IgD-negative memory B cell (primary cell): ENCODE results near the gene HOOK2. TPM values are rescaled to one million over a fixed set of nuclear protein-coding genes. Genes with fewer than 3 reads are reported as not detected.
"Not testable (repeated sequence)": the region's sequence is repeated elsewhere in the genome, so short reads cannot be mapped to it uniquely, and the experiment has no call there.

ENCODE experiments used
- H3K27ac Mint-ChIP-seq, 3 donors: one replicate each; pipeline ENCODE4 v1.8.0; 2020 to 2022; ENCODE audit warnings: mild to moderate bottlenecking in 3 of 3, mixed read lengths in 3 of 3, moderate library complexity in 1 of 3
- H3K27me3 Mint-ChIP-seq: one replicate; pipeline ENCODE4 v1.8.0; 2021; ENCODE audit warnings: mixed read lengths
- H3K36me3 Mint-ChIP-seq: one replicate; pipeline ENCODE4 v1.8.0; 2020; ENCODE audit warnings: mild to moderate bottlenecking, mixed read lengths
- H3K4me1 Mint-ChIP-seq, 3 donors: one replicate each; pipeline ENCODE4 v1.8.0; 2020 to 2022; ENCODE audit warnings: mixed read lengths in 3 of 3, mild to moderate bottlenecking in 1 of 3
- H3K4me3 Mint-ChIP-seq, 4 donors: one replicate each; pipeline ENCODE4 v1.8.0; 2020 to 2022; ENCODE audit warnings: mild to moderate bottlenecking in 4 of 4, mixed read lengths in 4 of 4, moderate library complexity in 3 of 4
- H3K9me3 Mint-ChIP-seq, 3 donors: one replicate each; pipeline ENCODE4 v1.8.0; 2020 to 2021; ENCODE audit warnings: mixed read lengths in 3 of 3, mild to moderate bottlenecking in 1 of 3
- polyA plus RNA-seq: library from polyadenylated mRNA; unstranded; fragments of 300-500 nt; fragmentation: Illumina TruSeq; gene quantifications from one replicate; pipeline ENCODE4 v1.2.3, GENCODE V29; 2021

Gene HOOK2
- polyA plus RNA-seq, 1 donor from 2014 or later, result 6.6 TPM

DNA sequence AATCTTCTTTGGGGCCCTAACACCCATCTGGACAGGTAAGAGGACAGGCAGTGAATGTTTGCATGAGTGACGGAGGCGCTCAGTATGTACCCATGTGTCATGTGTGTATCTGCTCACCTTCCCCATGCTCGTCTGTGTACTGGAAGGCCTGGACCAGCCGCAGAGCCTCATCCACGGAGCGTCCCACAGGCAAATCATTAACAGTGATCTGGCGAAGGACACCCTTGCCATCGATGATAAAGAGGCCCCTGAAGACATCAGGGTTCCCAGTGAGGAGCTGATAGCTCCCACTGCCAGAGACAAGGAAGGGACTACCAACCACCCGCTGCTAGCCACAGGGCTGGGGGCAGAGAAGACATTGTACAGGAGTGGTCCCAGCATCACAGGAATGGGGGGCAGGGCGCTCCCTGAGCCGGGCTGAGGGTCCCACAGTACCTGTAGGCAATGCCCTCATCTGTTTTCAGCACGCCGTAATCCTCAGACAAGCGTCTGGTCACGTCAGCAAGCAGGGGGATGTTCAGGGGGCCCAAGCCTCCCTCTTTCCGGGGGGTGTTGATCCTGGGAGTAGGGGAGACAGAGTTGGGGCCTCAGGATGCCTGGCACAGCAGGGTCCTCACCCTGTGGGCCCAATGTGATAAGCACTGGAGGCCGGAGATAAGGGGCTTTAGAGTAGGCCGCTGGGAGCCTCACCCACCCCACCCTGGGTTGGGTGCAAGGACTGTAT, 24.6 kb upstream of the HOOK2 start:
- Mint-ChIP-seq H3K36me3 (peaks cover 3% of the 10 kb centered on the region), H3K4me1 (peaks cover 13 to 22% (median 20%) of the 10 kb centered on the region in 3 donors), H3K4me3 (peak overlapping the region in 2 of 4 donors; percentile 41 to 79), H3K9me3 (no peaks in the 10 kb centered on the region), H3K27ac (peak overlapping the region in 2 of 3 donors; percentile 23 to 76), H3K27me3 (no peaks in the 10 kb centered on the region)

DNA sequence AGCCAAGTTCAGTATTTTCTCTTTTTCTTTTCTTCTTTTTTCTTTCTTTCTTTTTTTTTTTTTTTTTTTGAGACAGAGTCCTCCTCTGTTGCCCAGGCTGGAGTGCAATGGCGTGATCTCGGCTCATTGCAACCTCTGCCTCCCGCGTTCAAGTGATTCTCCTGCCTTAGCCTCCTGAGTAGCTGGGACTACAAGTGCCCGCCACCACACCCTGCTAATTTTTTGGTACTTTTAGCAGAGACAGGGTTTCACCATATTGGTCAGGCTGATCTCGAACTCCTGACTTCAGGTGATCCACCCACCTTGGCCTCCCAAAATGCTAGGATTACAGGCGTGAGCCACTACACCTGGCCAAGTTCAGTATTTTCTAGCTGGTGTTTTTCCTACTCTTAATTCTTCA, 22.3 kb upstream of the HOOK2 start:
- Mint-ChIP-seq H3K4me1 (peaks cover 20 to 30% (median 26%) of the 10 kb centered on the region in 3 donors), H3K27ac (peak overlapping the region in 1 of 3 donors; percentile 56)
- not testable (repeated sequence) for H3K4me3 Mint-ChIP-seq, H3K9me3 Mint-ChIP-seq, H3K36me3 Mint-ChIP-seq, H3K27me3 Mint-ChIP-seq

DNA sequence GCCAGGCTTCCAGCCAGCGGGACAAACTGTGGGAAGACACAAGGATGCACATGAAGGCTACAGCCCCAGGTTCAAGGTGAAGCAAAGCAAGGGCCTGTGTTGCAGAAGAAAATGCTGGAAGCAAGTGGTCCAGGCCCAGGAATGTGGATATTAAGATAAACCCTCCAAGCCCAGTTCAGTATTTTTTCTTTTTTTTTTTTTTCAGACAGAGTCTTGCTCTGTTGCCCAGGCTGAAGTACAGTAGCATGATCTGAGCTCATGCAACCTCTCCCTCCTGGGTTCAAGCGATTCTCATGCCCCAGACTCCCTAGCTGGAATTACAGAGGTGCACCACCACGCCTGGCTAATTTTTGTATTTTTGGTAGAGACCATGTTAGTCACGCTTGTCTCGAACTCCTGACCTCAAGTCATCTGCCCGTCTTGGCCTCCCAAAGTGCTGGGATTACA, 21.8 kb upstream of the HOOK2 start:
- Mint-ChIP-seq H3K27me3 (no peaks in the 10 kb centered on the region), H3K4me3 (peak overlapping the region in 1 of 4 donors; percentile 17), H3K36me3 (peaks cover 1% of the 10 kb centered on the region), H3K4me1 (peaks cover 20 to 26% (median 22%) of the 10 kb centered on the region in 3 donors), H3K9me3 (peaks cover 0 to 2% (median 0%) of the 10 kb centered on the region in 3 donors), H3K27ac (peak overlapping the region in 1 of 3 donors; percentile 98)

DNA sequence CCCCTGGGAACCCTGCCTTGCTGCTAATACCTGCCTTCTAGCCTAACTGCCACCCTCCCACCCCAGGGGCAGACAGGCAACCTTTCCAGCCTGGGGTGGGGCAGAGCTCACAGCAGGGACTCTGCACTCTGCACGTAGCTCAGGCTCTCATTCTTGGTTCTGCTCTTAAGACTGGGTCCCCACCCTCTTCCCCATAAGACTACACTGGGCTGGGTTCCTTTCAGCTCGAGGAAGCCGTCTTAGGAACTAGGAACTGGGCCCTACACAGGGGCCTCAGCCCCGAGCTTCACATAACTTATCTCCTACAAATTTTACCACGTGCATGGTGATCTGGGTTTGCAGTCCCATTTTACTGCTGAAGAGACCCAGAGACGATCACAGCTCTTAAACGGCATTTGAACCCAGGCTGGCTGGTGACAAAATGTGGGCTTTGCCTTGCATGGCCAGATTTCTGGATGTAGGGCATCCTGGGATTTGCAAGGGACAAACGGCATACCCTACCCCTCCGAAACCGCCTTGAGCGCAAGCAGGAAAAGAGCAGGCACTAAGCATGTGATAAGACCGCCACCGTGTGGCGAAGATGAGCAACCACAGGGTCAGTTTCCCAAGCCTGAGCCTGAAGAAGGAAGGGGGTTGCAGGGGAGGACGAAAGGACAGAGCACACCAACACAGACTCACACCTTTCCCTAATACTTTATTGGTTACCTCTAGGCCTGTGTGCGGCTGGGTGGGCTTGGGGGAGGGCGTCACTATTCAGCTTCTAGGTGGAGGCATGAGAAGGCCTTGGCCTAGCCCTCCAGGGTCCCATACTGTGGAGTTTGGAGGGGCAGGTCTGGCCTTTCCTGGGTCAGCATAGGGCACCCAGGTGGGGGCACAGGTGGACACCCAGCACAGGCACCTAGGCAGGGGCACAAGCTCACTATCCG, 21.1 kb upstream of the HOOK2 start:
- peaks cover 0 to 2% (median 0%) of the 10 kb centered on the region in 3 donors for H3K9me3 Mint-ChIP-seq
- H3K4me3 Mint-ChIP-seq, result peak overlapping the region; percentile 78 to 93 (median 87)
- H3K36me3 Mint-ChIP-seq, result peaks cover 1% of the 10 kb centered on the region
- no peaks in the 10 kb centered on the region for H3K27me3 Mint-ChIP-seq
- peak overlapping the region; percentile 93 to 100 (median 98) for H3K27ac Mint-ChIP-seq
- peaks cover 20 to 25% (median 22%) of the 10 kb centered on the region in 3 donors for H3K4me1 Mint-ChIP-seq

DNA sequence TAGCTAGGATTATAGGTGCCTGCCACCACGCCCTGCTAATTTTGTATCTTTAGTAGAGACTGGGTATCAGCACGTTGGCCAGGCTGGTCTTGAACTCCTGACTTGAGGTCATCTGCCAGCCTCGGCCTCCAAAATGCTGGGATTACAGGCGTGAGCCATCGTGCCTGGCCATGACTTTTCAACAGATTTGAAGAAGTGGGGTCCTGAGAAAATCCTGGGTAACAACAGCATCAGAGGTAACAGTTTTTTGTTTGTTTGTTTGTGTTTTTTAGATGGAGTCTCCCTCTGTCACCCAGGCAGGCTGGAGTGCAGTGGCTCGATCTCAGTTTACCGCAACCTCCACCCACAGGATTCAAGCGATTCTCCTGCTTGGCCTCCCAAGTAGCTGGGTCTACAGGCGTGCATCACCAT, 19.6 kb upstream of the HOOK2 start:
- H3K27me3 Mint-ChIP-seq, result no peaks in the 10 kb centered on the region
- peak overlapping the region in 2 of 3 donors; percentile 99 to 100 for H3K27ac Mint-ChIP-seq
- H3K36me3 Mint-ChIP-seq, result peaks cover 1% of the 10 kb centered on the region
- peaks cover 14 to 20% (median 19%) of the 10 kb centered on the region in 3 donors for H3K4me1 Mint-ChIP-seq
- H3K9me3 Mint-ChIP-seq, result peaks cover 0 to 2% (median 0%) of the 10 kb centered on the region in 3 donors
- peak overlapping the region in 3 of 4 donors; percentile 93 to 94 (median 93) for H3K4me3 Mint-ChIP-seq

DNA sequence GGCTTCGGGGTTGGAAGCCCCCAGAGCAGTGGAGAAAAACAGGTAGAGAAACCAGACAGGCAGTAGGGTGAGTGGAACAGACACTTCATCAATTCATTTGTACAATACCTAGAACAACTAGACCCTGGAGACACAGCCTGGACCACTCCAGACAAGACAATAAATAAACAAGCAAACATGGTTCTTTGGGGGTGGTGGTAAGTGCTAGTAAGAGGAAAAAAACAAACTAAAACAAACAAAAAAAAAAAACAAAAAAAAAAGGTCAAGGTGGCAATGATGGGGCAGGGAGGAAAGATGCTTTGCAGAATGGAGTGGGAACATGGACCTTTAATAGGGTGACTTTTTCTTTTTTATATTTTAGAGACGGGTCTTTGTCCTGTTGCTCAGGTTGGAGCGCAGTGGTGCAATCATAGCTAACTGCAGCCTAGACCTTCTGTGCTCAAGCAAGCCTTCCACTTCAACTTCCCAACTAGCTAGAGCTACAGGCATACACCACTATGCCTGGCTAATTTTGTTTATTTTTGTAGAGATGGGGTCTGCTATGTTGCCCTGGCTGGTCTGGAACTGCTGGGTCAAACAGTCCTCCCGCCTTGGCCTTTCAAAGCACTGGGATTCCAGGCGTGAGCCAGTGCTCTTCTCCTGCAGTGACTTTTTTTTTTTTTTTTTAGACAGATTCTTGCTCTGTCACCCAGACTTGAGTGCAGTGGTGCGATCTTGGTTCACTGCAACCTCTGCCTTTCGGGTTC, 19.0 kb upstream of the HOOK2 start:
- Mint-ChIP-seq H3K27ac (peak overlapping the region in 2 of 3 donors; percentile 99 to 100), H3K9me3 (peaks cover 0 to 2% (median 0%) of the 10 kb centered on the region in 3 donors), H3K4me3 (peak overlapping the region; percentile 80 to 94 (median 93)), H3K4me1 (peaks cover 14 to 20% (median 19%) of the 10 kb centered on the region in 3 donors), H3K27me3 (no peaks in the 10 kb centered on the region), H3K36me3 (peaks cover 1% of the 10 kb centered on the region)

DNA sequence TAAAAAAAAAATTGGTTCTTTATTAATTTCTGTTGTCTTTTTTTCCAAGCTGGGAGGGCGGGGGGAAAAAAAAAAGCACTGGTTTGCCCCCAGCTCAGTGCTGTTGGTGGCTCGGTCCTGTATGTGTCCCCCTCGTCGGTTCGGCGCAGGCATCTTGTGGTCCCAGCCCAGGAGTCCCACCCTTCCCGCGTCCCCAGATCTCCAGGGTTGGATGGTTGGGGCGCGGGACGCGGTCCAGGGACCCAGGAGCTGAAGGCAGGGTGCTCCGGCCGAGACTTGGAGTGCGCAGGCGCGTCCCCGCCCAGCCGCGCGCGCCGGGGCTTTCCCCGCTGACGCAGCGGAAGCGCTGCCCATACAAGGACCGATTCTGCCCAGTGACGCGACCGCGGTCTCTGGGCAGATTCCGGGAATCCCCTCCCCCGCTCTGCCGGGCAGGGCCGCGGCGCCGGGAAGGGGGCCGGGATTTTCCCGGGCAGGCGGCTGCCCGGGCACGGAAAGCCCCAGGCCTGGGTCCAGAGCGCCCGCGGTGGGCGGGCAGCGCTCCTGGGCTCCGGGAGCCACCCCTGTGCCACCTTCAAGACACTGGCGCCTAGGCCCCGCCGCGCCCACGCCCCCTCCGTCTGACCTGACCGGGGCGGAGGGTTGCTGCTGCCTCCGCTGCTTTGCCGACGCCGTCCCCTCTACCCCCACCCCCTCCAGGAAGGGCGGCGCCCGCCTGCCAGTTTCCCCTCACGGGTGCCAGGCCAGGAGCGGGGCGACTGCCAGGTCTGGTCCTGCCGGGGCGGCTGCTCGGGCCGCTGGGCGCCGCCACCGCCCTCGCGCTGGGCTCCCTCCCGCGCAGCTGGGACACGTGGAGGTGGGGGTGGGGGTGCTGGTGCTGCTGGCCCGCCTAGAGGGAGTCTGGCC, 18.2 kb upstream of the HOOK2 start:
- peaks cover 19 to 25% (median 25%) of the 10 kb centered on the region in 3 donors for H3K4me1 Mint-ChIP-seq
- peak overlapping the region; percentile 92 to 99 (median 95) for H3K4me3 Mint-ChIP-seq
- H3K36me3 Mint-ChIP-seq, result peaks cover 1% of the 10 kb centered on the region
- peak overlapping the region in 2 of 3 donors; percentile 99 to 100 for H3K27ac Mint-ChIP-seq
- H3K9me3 Mint-ChIP-seq, result peaks cover 0 to 2% (median 0%) of the 10 kb centered on the region in 3 donors
- no peaks in the 10 kb centered on the region for H3K27me3 Mint-ChIP-seq

DNA sequence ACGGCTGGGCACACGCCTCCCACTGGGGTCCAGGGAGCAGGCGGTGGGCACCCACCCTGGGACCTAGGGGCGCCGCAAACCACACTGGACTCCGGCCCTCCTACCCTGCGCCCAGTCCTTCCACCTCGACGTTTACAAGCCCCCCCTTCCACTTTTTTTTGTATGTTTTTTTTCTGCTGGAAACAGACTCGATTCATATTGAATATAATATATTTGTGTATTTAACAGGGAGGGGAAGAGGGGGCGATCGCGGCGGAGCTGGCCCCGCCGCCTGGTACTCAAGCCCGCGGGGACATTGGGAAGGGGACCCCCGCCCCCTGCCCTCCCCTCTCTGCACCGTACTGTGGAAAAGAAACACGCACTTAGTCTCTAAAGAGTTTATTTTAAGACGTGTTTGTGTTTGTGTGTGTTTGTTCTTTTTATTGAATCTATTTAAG, 17.5 kb upstream of the HOOK2 start:
- Mint-ChIP-seq H3K36me3 (peaks cover 1% of the 10 kb centered on the region), H3K4me3 (peak overlapping the region; percentile 92 to 99 (median 95)), H3K9me3 (peaks cover 0 to 2% (median 0%) of the 10 kb centered on the region in 3 donors), H3K4me1 (peaks cover 19 to 30% (median 27%) of the 10 kb centered on the region in 3 donors), H3K27me3 (no peaks in the 10 kb centered on the region), H3K27ac (peak overlapping the region in 2 of 3 donors; percentile 99 to 100)

DNA sequence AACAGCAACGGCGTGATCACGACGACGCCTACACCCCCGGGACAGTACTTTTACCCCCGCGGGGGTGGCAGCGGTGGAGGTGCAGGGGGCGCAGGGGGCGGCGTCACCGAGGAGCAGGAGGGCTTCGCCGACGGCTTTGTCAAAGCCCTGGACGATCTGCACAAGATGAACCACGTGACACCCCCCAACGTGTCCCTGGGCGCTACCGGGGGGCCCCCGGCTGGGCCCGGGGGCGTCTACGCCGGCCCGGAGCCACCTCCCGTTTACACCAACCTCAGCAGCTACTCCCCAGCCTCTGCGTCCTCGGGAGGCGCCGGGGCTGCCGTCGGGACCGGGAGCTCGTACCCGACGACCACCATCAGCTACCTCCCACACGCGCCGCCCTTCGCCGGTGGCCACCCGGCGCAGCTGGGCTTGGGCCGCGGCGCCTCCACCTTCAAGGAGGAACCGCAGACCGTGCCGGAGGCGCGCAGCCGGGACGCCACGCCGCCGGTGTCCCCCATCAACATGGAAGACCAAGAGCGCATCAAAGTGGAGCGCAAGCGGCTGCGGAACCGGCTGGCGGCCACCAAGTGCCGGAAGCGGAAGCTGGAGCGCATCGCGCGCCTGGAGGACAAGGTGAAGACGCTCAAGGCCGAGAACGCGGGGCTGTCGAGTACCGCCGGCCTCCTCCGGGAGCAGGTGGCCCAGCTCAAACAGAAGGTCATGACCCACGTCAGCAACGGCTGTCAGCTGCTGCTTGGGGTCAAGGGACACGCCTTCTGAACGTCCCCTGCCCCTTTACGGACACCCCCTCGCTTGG, 16.9 kb upstream of the HOOK2 start:
- Mint-ChIP-seq H3K27me3 (no peaks in the 10 kb centered on the region), H3K4me1 (peaks cover 19 to 30% (median 27%) of the 10 kb centered on the region in 3 donors), H3K27ac (peak overlapping the region in 2 of 3 donors; percentile 99 to 100), H3K36me3 (peaks cover 1% of the 10 kb centered on the region), H3K9me3 (peaks cover 0 to 2% (median 0%) of the 10 kb centered on the region in 3 donors), H3K4me3 (peak overlapping the region; percentile 92 to 99 (median 95))

DNA sequence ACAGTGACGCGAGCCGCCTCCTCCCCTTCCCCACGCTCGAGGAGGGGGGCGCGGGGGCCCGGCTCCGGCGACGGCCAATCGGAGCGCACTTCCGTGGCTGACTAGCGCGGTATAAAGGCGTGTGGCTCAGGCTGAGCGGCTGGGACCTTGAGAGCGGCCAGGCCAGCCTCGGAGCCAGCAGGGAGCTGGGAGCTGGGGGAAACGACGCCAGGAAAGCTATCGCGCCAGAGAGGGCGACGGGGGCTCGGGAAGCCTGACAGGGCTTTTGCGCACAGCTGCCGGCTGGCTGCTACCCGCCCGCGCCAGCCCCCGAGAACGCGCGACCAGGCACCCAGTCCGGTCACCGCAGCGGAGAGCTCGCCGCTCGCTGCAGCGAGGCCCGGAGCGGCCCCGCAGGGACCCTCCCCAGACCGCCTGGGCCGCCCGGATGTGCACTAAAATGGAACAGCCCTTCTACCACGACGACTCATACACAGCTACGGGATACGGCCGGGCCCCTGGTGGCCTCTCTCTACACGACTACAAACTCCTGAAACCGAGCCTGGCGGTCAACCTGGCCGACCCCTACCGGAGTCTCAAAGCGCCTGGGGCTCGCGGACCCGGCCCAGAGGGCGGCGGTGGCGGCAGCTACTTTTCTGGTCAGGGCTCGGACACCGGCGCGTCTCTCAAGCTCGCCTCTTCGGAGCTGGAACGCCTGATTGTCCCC, 16.1 kb upstream of the HOOK2 start, which contains the start of gene JUNB:
Gene JUNB (plus strand): TSS at position 142 of the 706 bp plus-strand sequence. CDS start 286 bp downstream, at position 428.
- Mint-ChIP-seq H3K27me3 (no peaks in the 10 kb centered on the region), H3K36me3 (no peaks in the 10 kb centered on the region), H3K4me3 (peak within 1 kb of the TSS; percentile 92 to 99 (median 95)), H3K4me1 (peaks cover 17 to 31% (median 25%) of the 10 kb centered on the region in 3 donors), H3K27ac (peak within 1 kb of the TSS in 2 of 3 donors; percentile 99 to 100), H3K9me3 (peaks cover 0 to 2% (median 0%) of the 10 kb centered on the region in 3 donors)

DNA sequence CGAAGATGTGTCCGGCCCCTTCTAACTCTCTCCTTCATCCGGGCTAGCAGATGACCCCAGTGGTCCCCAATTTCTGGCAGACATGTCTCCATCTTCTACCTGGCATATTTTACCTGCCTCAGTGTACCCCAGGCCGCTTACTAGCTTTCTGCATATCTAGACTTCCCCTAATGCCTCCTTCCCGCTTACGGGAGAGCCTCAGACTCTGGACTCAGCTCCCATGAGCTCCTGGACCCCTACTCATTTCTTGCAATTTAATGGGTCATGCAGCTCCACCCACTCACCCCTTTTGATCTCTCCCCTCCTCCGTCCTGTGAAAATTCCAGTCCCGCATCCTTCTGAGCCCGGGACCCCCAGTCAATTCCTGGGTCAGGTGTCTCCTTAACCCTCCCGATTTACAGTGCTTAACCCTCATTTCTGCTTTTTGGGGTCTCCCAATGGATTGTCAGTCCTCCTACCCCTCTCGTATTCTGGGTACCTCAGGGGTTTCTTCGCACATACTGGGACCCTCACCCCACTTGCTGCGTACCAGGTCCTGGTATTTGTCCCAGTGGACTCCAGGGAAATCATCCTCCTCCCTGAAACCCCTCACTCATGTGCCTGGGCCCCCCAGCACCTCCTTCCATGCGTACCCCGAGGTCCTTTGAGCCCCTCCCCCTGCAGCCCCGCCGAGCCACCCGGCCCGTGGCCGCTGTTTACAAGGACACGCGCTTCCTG, 15.4 kb upstream of the HOOK2 start:
- peak overlapping the region in 2 of 3 donors; percentile 99 to 100 for H3K27ac Mint-ChIP-seq
- H3K9me3 Mint-ChIP-seq, result peaks cover 0 to 2% (median 0%) of the 10 kb centered on the region in 3 donors
- H3K27me3 Mint-ChIP-seq, result no peaks in the 10 kb centered on the region
- H3K4me3 Mint-ChIP-seq, result peak overlapping the region; percentile 92 to 99 (median 95)
- H3K36me3 Mint-ChIP-seq, result no peaks in the 10 kb centered on the region
- H3K4me1 Mint-ChIP-seq, result peaks cover 11 to 25% (median 18%) of the 10 kb centered on the region in 3 donors
